ENCODE results near the gene DPP7.

DNA sequence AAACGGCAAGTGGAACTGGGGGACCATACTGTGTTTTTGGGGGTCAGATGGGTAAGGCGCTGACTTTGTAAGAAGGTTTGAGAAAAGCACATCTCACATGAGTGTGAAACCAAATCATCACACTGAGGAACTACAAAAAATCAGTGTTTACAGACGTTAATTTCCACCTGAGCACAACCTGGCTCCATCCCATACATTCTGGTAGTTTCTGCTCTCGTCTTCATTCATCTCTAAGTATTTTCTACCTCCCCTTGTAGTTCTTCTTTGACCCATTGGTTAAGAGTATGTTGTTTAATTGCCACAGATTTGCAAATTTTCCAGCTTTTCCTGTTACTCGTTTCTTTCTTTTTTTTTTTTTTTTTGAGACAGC is 8.9 kb upstream of the DPP7 start:
- TF ChIP-seq POLR2AphosphoS5 (IDR thresholded peaks at IDR 0.05; ENCODE audit: low read depth) (no peak), SPI1 (IDR thresholded peaks at IDR 0.05; ENCODE audit: borderline replicate concordance, low read depth) (no peak)
- TF ChIP-seq, protein P1, sequence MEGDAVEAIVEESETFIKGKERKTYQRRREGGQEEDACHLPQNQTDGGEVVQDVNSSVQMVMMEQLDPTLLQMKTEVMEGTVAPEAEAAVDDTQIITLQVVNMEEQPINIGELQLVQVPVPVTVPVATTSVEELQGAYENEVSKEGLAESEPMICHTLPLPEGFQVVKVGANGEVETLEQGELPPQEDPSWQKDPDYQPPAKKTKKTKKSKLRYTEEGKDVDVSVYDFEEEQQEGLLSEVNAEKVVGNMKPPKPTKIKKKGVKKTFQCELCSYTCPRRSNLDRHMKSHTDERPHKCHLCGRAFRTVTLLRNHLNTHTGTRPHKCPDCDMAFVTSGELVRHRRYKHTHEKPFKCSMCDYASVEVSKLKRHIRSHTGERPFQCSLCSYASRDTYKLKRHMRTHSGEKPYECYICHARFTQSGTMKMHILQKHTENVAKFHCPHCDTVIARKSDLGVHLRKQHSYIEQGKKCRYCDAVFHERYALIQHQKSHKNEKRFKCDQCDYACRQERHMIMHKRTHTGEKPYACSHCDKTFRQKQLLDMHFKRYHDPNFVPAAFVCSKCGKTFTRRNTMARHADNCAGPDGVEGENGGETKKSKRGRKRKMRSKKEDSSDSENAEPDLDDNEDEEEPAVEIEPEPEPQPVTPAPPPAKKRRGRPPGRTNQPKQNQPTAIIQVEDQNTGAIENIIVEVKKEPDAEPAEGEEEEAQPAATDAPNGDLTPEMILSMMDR (IDR thresholded peaks at IDR 0.05; ENCODE audit: insufficient read depth, low read length), result no peak
- TF ChIP-seq, protein P2, sequence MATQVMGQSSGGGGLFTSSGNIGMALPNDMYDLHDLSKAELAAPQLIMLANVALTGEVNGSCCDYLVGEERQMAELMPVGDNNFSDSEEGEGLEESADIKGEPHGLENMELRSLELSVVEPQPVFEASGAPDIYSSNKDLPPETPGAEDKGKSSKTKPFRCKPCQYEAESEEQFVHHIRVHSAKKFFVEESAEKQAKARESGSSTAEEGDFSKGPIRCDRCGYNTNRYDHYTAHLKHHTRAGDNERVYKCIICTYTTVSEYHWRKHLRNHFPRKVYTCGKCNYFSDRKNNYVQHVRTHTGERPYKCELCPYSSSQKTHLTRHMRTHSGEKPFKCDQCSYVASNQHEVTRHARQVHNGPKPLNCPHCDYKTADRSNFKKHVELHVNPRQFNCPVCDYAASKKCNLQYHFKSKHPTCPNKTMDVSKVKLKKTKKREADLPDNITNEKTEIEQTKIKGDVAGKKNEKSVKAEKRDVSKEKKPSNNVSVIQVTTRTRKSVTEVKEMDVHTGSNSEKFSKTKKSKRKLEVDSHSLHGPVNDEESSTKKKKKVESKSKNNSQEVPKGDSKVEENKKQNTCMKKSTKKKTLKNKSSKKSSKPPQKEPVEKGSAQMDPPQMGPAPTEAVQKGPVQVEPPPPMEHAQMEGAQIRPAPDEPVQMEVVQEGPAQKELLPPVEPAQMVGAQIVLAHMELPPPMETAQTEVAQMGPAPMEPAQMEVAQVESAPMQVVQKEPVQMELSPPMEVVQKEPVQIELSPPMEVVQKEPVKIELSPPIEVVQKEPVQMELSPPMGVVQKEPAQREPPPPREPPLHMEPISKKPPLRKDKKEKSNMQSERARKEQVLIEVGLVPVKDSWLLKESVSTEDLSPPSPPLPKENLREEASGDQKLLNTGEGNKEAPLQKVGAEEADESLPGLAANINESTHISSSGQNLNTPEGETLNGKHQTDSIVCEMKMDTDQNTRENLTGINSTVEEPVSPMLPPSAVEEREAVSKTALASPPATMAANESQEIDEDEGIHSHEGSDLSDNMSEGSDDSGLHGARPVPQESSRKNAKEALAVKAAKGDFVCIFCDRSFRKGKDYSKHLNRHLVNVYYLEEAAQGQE (IDR thresholded peaks at IDR 0.05; ENCODE audit: insufficient replicate concordance, low read depth), result no peak

Measured in HL-60 (cell line).